Liver (tissue), 9 donors: ENCODE measurements around the gene JAZF1. TPM values are rescaled to one million over a fixed set of nuclear protein-coding genes. Genes with fewer than 3 reads are reported as not detected.

Experiments
- DNase-seq: peaks from one replicate; pipeline ENCODE4 v3.0.0-alpha.2; 2017; ENCODE audit warnings: low spot score
- H3K27ac ChIP-seq, 2 donors: one replicate each; pipeline ENCODE4 v1.7.0; 2013; ENCODE audit warnings: inconsistent platforms in 2 of 2, low read length in 2 of 2, control low read depth in 1 of 2, low read depth in 1 of 2, mild to moderate bottlenecking in 1 of 2
- H3K27me3 ChIP-seq, 4 donors: one replicate each; pipeline versions ENCODE4 v1.6.1 to v1.7.0; 2013; ENCODE audit warnings: low read length in 3 of 4, inconsistent platforms in 1 of 4, mild to moderate bottlenecking in 1 of 4, moderate library complexity in 1 of 4; ENCODE audit not compliant: control insufficient read depth in 4 of 4, insufficient read depth in 4 of 4
- H3K36me3 ChIP-seq, 4 donors: one replicate each; pipeline versions ENCODE4 v1.6.1 to v1.7.0; 2013; ENCODE audit warnings: low read length in 3 of 4, mild to moderate bottlenecking in 3 of 4, low read depth in 1 of 4, moderate library complexity in 1 of 4; ENCODE audit not compliant: control insufficient read depth in 4 of 4, insufficient read depth in 3 of 4
- H3K4me1 ChIP-seq, 4 donors: one replicate each; pipeline versions ENCODE4 v1.6.1 to v1.7.0; 2013; ENCODE audit warnings: low read length in 3 of 4, mild to moderate bottlenecking in 3 of 4, moderate library complexity in 1 of 4; ENCODE audit not compliant: control insufficient read depth in 4 of 4, insufficient read depth in 4 of 4
- H3K4me3 ChIP-seq, 3 donors: one replicate each; pipeline versions ENCODE4 v1.6.1 to v1.7.0; 2013; ENCODE audit warnings: low read length in 3 of 3, control low read depth in 1 of 3, low read depth in 1 of 3, mild to moderate bottlenecking in 1 of 3
- H3K9ac ChIP-seq, 2 donors: one replicate each; pipeline ENCODE4 v1.7.0; 2013; ENCODE audit warnings: low read length in 2 of 2, mild to moderate bottlenecking in 2 of 2, moderate library complexity in 2 of 2, control low read depth in 1 of 2, low read depth in 1 of 2
- H3K9me3 ChIP-seq, 4 donors: one replicate each; pipeline versions ENCODE4 v1.6.1 to v1.7.0; 2013; ENCODE audit warnings: low read length in 3 of 4; ENCODE audit not compliant: control insufficient read depth in 4 of 4
- EGR1 ChIP-seq, 2 donors: IDR thresholded peaks; 2 replicates each; pipeline ENCODE4 v1.6.1; 2016 to 2018; ENCODE audit warnings: antibody characterized with exemption in 2 of 2, low read depth in 2 of 2
- FOXA1 ChIP-seq: IDR thresholded peaks from 2 replicates; pipeline ENCODE4 v1.6.1; 2016; ENCODE audit warnings: antibody characterized with exemption
- FOXA2 ChIP-seq: IDR thresholded peaks from 2 replicates; pipeline ENCODE4 v1.6.1; 2016; ENCODE audit warnings: antibody characterized with exemption
- GABPA ChIP-seq, 2 donors: IDR thresholded peaks in 1 of 2; conservative IDR thresholded peaks in 1 of 2; 2 replicates each; pipeline ENCODE4 v1.6.1; 2016; ENCODE audit warnings: antibody characterized with exemption in 2 of 2, mild to moderate bottlenecking in 1 of 2, moderate library complexity in 1 of 2
- HNF4A ChIP-seq, 2 donors: conservative IDR thresholded peaks; 2 replicates each; pipeline ENCODE4 v1.6.1; 2016; ENCODE audit warnings: antibody characterized with exemption in 2 of 2, mild to moderate bottlenecking in 2 of 2
- HNF4G ChIP-seq: IDR thresholded peaks from 2 replicates; pipeline ENCODE4 v1.6.1; 2016; ENCODE audit warnings: antibody characterized with exemption
- JUND ChIP-seq, 2 donors: IDR thresholded peaks; 2 replicates each; pipeline ENCODE4 v1.6.1; 2016; ENCODE audit warnings: antibody characterized with exemption in 2 of 2
- NR2F2 ChIP-seq: IDR thresholded peaks from 2 replicates; pipeline ENCODE4 v1.6.1; 2016; ENCODE audit warnings: antibody characterized with exemption
- RAD21 ChIP-seq, 2 donors: IDR thresholded peaks; 2 replicates each; pipeline ENCODE4 v1.6.1; 2016; ENCODE audit warnings: antibody characterized with exemption in 2 of 2, mild to moderate bottlenecking in 2 of 2
- RXRA ChIP-seq, 2 donors: IDR thresholded peaks; 2 replicates each; pipeline ENCODE4 v1.6.1; 2017 to 2018; ENCODE audit warnings: antibody characterized with exemption in 2 of 2, mild to moderate bottlenecking in 1 of 2
- SP1 ChIP-seq: IDR thresholded peaks from 2 replicates; pipeline ENCODE4 v1.6.1; 2018; ENCODE audit warnings: antibody characterized with exemption, mild to moderate bottlenecking
- TAF1 ChIP-seq: conservative IDR thresholded peaks from 2 replicates; pipeline ENCODE4 v1.6.1; 2016; ENCODE audit warnings: antibody characterized with exemption, mild to moderate bottlenecking
- YY1 ChIP-seq: IDR thresholded peaks from 2 replicates; pipeline ENCODE4 v1.6.1; 2016; ENCODE audit warnings: antibody characterized with exemption, mild to moderate bottlenecking
- WGBS: extraction: QIAGEN DNeasy Blood & Tissue Kit; methylation state at CpG from one replicate; pipeline ENCODE4 v1.1.7; 2013; 5-methylcytosine and 5-hydroxymethylcytosine counted together
- polyA plus RNA-seq, 2 donors: library from polyadenylated mRNA; stranded (reverse) in 1 of 2; unstranded in 1 of 2; fragments of 200-250 nt in 1 of 2; fragments of >200 nt in 1 of 2; fragmentation: Nextera tagmentation in 1 of 2; extraction: Ambion mirVana in 1 of 2; gene quantifications; one replicate each; pipeline versions ENCODE4 v1.2.1 to v1.2.3, GENCODE V29; 2013 to 2015
- total RNA-seq, 2 donors: library from RNA; depleted of rRNA; stranded (reverse); fragments of >200 nt; gene quantifications; one replicate each; pipeline ENCODE4 v1.2.3, GENCODE V29; 2014
- TF ChIP-seq, protein P1 (sequence below): fragments of 150-350 bp; IDR thresholded peaks from 2 replicates; pipeline ENCODE4 v1.5.1; 2017; ENCODE audit warnings: improper control_type of control experiment, low read depth, low read length; ENCODE audit not compliant: missing input control
- TF ChIP-seq, protein P2 (sequence below): IDR thresholded peaks from 2 replicates; pipeline ENCODE4 v1.6.1; 2016; ENCODE audit warnings: antibody characterized with exemption
- TF ChIP-seq, protein P3 (sequence below): IDR thresholded peaks from 2 replicates; pipeline ENCODE4 v1.6.1; 2016; ENCODE audit warnings: antibody characterized with exemption
- TF ChIP-seq, protein P4 (sequence below): IDR thresholded peaks from 2 replicates; pipeline ENCODE4 v1.6.1; 2016; ENCODE audit warnings: antibody characterized with exemption, mild to moderate bottlenecking
- TF ChIP-seq, protein P5 (sequence below): IDR thresholded peaks from 2 replicates; pipeline ENCODE4 v1.6.1; 2016; ENCODE audit warnings: antibody characterized with exemption
- donor health status: healthy.
- donor health status: healthy.
- donor health status: healthy.
- donor health status: healthy.
- donor health status: healthy.

Gene JAZF1
- total and polyA plus RNA-seq, 4 donors: 2.7 to 17.8 (median 4.0) TPM

DNA sequence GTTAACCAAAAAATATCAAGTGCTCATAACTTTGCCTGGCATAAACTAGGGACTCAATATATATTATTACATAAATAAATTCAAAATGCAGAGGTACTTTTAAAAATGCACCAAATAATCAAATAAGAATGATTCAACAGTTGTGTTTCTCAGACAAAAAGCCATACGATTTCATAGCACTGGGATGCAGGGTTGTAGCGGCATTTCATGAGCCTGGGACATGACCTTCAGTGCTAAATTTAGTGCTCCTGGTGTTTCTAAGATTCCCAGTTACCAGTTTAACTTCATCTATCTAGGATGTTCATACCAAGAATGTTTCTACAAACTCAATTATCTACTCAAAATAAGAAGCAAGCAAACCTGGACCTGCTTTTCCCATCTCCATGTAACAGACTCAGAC is 4.0 kb downstream of the JAZF1 start:
- no peaks in the 10 kb centered on the region for H3K36me3 ChIP-seq
- H3K9ac ChIP-seq: no peak overlapping the region
- DNase-seq: no peak
- no peaks in the 10 kb centered on the region for H3K27me3 ChIP-seq
- no peaks in the 10 kb centered on the region for H3K9me3 ChIP-seq
- no peak overlapping the region for H3K27ac ChIP-seq
- H3K4me3 ChIP-seq: no peak overlapping the region
- TF ChIP-seq GABPA (IDR thresholded peaks at IDR 0.05 in 1 of 2, conservative IDR thresholded peaks at IDR 0.05 in 1 of 2): no peak
- TF ChIP-seq NR2F2: no peak
- no peak for TF ChIP-seq RAD21 (IDR thresholded peaks at IDR 0.05)
- TF ChIP-seq, protein P1, sequence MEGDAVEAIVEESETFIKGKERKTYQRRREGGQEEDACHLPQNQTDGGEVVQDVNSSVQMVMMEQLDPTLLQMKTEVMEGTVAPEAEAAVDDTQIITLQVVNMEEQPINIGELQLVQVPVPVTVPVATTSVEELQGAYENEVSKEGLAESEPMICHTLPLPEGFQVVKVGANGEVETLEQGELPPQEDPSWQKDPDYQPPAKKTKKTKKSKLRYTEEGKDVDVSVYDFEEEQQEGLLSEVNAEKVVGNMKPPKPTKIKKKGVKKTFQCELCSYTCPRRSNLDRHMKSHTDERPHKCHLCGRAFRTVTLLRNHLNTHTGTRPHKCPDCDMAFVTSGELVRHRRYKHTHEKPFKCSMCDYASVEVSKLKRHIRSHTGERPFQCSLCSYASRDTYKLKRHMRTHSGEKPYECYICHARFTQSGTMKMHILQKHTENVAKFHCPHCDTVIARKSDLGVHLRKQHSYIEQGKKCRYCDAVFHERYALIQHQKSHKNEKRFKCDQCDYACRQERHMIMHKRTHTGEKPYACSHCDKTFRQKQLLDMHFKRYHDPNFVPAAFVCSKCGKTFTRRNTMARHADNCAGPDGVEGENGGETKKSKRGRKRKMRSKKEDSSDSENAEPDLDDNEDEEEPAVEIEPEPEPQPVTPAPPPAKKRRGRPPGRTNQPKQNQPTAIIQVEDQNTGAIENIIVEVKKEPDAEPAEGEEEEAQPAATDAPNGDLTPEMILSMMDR: no peak
- no peak for TF ChIP-seq TAF1
- TF ChIP-seq JUND (IDR thresholded peaks at IDR 0.05): no peak
- no peak for TF ChIP-seq FOXA2
- TF ChIP-seq, protein P2, sequence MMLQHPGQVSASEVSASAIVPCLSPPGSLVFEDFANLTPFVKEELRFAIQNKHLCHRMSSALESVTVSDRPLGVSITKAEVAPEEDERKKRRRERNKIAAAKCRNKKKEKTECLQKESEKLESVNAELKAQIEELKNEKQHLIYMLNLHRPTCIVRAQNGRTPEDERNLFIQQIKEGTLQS: no peak
- no peak for TF ChIP-seq HNF4A (conservative IDR thresholded peaks at IDR 0.05)
- TF ChIP-seq HNF4G: no peak
- TF ChIP-seq, protein P3, sequence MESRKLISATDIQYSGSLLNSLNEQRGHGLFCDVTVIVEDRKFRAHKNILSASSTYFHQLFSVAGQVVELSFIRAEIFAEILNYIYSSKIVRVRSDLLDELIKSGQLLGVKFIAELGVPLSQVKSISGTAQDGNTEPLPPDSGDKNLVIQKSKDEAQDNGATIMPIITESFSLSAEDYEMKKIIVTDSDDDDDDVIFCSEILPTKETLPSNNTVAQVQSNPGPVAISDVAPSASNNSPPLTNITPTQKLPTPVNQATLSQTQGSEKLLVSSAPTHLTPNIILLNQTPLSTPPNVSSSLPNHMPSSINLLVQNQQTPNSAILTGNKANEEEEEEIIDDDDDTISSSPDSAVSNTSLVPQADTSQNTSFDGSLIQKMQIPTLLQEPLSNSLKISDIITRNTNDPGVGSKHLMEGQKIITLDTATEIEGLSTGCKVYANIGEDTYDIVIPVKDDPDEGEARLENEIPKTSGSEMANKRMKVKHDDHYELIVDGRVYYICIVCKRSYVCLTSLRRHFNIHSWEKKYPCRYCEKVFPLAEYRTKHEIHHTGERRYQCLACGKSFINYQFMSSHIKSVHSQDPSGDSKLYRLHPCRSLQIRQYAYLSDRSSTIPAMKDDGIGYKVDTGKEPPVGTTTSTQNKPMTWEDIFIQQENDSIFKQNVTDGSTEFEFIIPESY: no peak
- TF ChIP-seq RXRA (IDR thresholded peaks at IDR 0.05): no peak
- TF ChIP-seq, protein P4, sequence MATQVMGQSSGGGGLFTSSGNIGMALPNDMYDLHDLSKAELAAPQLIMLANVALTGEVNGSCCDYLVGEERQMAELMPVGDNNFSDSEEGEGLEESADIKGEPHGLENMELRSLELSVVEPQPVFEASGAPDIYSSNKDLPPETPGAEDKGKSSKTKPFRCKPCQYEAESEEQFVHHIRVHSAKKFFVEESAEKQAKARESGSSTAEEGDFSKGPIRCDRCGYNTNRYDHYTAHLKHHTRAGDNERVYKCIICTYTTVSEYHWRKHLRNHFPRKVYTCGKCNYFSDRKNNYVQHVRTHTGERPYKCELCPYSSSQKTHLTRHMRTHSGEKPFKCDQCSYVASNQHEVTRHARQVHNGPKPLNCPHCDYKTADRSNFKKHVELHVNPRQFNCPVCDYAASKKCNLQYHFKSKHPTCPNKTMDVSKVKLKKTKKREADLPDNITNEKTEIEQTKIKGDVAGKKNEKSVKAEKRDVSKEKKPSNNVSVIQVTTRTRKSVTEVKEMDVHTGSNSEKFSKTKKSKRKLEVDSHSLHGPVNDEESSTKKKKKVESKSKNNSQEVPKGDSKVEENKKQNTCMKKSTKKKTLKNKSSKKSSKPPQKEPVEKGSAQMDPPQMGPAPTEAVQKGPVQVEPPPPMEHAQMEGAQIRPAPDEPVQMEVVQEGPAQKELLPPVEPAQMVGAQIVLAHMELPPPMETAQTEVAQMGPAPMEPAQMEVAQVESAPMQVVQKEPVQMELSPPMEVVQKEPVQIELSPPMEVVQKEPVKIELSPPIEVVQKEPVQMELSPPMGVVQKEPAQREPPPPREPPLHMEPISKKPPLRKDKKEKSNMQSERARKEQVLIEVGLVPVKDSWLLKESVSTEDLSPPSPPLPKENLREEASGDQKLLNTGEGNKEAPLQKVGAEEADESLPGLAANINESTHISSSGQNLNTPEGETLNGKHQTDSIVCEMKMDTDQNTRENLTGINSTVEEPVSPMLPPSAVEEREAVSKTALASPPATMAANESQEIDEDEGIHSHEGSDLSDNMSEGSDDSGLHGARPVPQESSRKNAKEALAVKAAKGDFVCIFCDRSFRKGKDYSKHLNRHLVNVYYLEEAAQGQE: no peak
- TF ChIP-seq YY1: no peak
- no peak for TF ChIP-seq EGR1 (IDR thresholded peaks at IDR 0.05; ENCODE audit: low read depth in 2 of 2)
- no peak for TF ChIP-seq SP1
- no peak for TF ChIP-seq FOXA1
- TF ChIP-seq, protein P5, sequence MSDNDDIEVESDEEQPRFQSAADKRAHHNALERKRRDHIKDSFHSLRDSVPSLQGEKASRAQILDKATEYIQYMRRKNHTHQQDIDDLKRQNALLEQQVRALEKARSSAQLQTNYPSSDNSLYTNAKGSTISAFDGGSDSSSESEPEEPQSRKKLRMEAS: no peak
- peaks cover 0 to 14% (median 11%) of the 10 kb centered on the region in 4 donors for H3K4me1 ChIP-seq
- WGBS: 91% methylated on average over 2 of the region's 2 CpGs
